Peyer's patch (tissue), 4 donors: ENCODE data around the gene CCDC157.
A peak's percentile ranks its signal among the peaks of the same experiment; 100 is the strongest.

Experiments
- POLR2A ChIP-seq, 2 donors: fragments of 450-650 bp; IDR thresholded peaks; one replicate each; pipeline ENCODE4 v1.5.1; 2017; ENCODE audit warnings: antibody characterized with exemption in 2 of 2, mild to moderate bottlenecking in 2 of 2, moderate library complexity in 2 of 2
- TF ChIP-seq, protein P1 (sequence below), 6 experiments: fragments of 450-650 bp in 4 of 6; fragments of 200-600 bp in 2 of 6; sonication (generic) in 1 of 6; IDR thresholded peaks; one replicate each; pipeline ENCODE4 v1.5.1; 2017 to 2019; ENCODE audit warnings: antibody characterized with exemption in 6 of 6, mild to moderate bottlenecking in 3 of 6, moderate library complexity in 1 of 6

GRCh38 chr22:30325065-30325720 is 31.6 kb upstream of the CCDC157 start:
- TF ChIP-seq, protein P1, sequence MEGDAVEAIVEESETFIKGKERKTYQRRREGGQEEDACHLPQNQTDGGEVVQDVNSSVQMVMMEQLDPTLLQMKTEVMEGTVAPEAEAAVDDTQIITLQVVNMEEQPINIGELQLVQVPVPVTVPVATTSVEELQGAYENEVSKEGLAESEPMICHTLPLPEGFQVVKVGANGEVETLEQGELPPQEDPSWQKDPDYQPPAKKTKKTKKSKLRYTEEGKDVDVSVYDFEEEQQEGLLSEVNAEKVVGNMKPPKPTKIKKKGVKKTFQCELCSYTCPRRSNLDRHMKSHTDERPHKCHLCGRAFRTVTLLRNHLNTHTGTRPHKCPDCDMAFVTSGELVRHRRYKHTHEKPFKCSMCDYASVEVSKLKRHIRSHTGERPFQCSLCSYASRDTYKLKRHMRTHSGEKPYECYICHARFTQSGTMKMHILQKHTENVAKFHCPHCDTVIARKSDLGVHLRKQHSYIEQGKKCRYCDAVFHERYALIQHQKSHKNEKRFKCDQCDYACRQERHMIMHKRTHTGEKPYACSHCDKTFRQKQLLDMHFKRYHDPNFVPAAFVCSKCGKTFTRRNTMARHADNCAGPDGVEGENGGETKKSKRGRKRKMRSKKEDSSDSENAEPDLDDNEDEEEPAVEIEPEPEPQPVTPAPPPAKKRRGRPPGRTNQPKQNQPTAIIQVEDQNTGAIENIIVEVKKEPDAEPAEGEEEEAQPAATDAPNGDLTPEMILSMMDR (IDR thresholded peaks at IDR 0.05): no peak
- peak in 1 of 2 donors; percentile 30 for TF ChIP-seq POLR2A (IDR thresholded peaks at IDR 0.05)
